ENCODE data around the gene PHKB.
A peak's percentile ranks its signal among the peaks of the same experiment; 100 is the strongest.
"Not testable (repeated sequence)": the region's sequence is repeated elsewhere in the genome, so short reads cannot be mapped to it uniquely, and the experiment has no call there.

PHKB gene

GRCh38 chr16:47553853-47554564 lies 92.9 kb downstream of the PHKB start:
- no peak for ATAC-seq
- Mint-ChIP-seq H3K27ac (no peak overlapping the region), H3K9me3 (peaks cover 17% of the 10 kb centered on the region), H3K4me3 (no peak overlapping the region), H3K27me3 (no peaks in the 10 kb centered on the region), H3K36me3 (peaks cover 84% of the 10 kb centered on the region), H3K4me1 (peaks cover 8% of the 10 kb centered on the region)

- not testable (repeated sequence) for H3K27ac Mint-ChIP-seq
- H3K9me3 Mint-ChIP-seq: peaks cover 17% of the 10 kb centered on the region
These were observed 93.5 kb downstream of the PHKB start for GRCh38 chr16:47554587-47554986.

DNA sequence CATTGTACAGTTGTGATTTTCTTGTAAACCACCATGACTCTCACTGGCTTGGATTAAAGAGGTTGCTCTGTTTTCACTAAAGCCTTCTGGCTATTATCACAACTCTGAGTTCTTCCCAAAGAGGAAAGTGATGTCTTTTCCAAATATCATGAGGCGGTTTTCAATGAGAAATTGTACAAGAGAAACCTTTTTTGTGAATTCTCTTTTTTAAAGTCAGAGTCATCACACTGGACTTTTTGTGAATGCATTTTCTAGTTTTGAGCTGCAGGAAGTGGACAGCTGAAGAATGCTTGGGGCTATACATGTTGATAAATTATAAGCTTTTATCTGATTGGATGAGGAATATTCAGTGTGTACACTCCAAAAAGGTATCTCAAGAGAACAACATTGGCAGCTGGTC lies 100.2 kb downstream of the PHKB start:
- ATAC-seq: no peak
- Mint-ChIP-seq H3K27ac (no peak overlapping the region), H3K9me3 (peaks cover 4% of the 10 kb centered on the region), H3K4me1 (peaks cover 22% of the 10 kb centered on the region), H3K27me3 (no peaks in the 10 kb centered on the region), H3K36me3 (peaks cover 71% of the 10 kb centered on the region), H3K4me3 (no peak overlapping the region)

More at GRCh38 chr16:47554587-47554986, 93.5 kb downstream of the PHKB start:
- H3K27me3 Mint-ChIP-seq, H3K4me1 Mint-ChIP-seq, H3K4me3 Mint-ChIP-seq, ATAC-seq: not testable (repeated sequence)
- peaks cover 78% of the 10 kb centered on the region for H3K36me3 Mint-ChIP-seq

- H3K27me3 Mint-ChIP-seq: no peaks in the 10 kb centered on the region
- no peak overlapping the region for H3K27ac Mint-ChIP-seq
- H3K4me3 Mint-ChIP-seq: no peak overlapping the region
- no peak for ATAC-seq
- peaks cover 72% of the 10 kb centered on the region for H3K36me3 Mint-ChIP-seq
- peaks cover 4% of the 10 kb centered on the region for H3K9me3 Mint-ChIP-seq
- H3K4me1 Mint-ChIP-seq: peaks cover 33% of the 10 kb centered on the region
These were observed 101.2 kb downstream of the PHKB start for GRCh38 chr16:47562366-47562765.

GRCh38 chr16:47565454-47565853 lies 104.3 kb downstream of the PHKB start:
- Mint-ChIP-seq H3K27me3 (no peaks in the 10 kb centered on the region), H3K4me1 (peaks cover 56% of the 10 kb centered on the region), H3K36me3 (peaks cover 94% of the 10 kb centered on the region), H3K9me3 (peaks cover 4% of the 10 kb centered on the region), H3K27ac (peak overlapping the region; percentile 29), H3K4me3 (no peak overlapping the region)
- ATAC-seq: no peak

- peaks cover 97% of the 10 kb centered on the region for H3K36me3 Mint-ChIP-seq
- H3K9me3 Mint-ChIP-seq: peaks cover 4% of the 10 kb centered on the region
- peaks cover 71% of the 10 kb centered on the region for H3K4me1 Mint-ChIP-seq
These were observed 106.2 kb downstream of the PHKB start for GRCh38 chr16:47567321-47567720.

DNA sequence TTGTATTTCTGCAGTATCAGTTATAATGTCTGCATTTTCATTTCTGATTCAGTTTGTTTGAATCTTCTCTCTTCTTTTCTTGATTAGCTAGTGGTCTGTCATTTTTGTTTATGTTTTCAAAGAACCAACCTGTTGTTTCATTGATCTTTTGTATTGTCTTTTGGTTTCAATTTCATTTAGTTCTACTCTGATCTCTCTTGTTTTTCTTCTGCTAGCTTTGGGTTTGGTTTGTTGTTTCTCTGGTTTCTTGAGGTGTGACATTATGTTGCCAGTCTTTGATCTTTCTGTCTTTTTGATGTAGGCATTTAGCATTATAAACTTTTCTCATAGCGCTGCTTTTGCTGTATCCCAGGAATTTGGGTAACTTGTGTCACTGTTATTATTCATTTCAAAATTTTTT lies 107.2 kb downstream of the PHKB start:
- Mint-ChIP-seq H3K36me3 (peaks cover 94% of the 10 kb centered on the region), H3K9me3 (peaks cover 4% of the 10 kb centered on the region), H3K4me3 (no peak overlapping the region), H3K27me3 (no peaks in the 10 kb centered on the region), H3K27ac (no peak overlapping the region), H3K4me1 (peaks cover 81% of the 10 kb centered on the region)
- ATAC-seq: no peak

More at GRCh38 chr16:47567321-47567720, 106.2 kb downstream of the PHKB start:
- no peak overlapping the region for H3K4me3 Mint-ChIP-seq
- H3K27me3 Mint-ChIP-seq: no peaks in the 10 kb centered on the region
- no peak for ATAC-seq
- H3K27ac Mint-ChIP-seq: no peak overlapping the region

DNA sequence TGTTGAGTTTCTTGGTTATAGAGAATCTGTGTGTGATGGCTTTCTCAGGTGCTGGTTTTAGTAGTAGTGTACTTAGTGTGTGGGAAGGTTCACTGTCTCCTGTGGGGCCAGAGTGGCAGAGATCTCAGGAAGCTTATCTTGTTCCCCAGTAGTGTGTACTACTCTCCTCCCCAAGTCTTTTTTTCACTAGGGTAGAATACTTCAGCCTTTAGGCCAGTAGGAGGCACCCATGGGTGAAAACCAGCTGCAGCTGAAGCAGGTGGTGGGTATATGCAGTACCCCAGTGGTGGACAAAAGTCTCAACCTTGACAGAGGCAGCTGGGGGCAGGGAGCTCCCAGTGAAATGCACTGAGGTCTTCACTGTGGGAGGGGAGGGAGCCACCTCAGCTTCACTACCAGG lies 109.9 kb downstream of the PHKB start:
- peaks cover 86% of the 10 kb centered on the region for H3K36me3 Mint-ChIP-seq
- peaks cover 79% of the 10 kb centered on the region for H3K4me1 Mint-ChIP-seq
- H3K27me3 Mint-ChIP-seq: no peaks in the 10 kb centered on the region
- H3K9me3 Mint-ChIP-seq: peaks cover 4% of the 10 kb centered on the region
- no peak for ATAC-seq
- H3K4me3 Mint-ChIP-seq: no peak overlapping the region
- no peak overlapping the region for H3K27ac Mint-ChIP-seq

DNA sequence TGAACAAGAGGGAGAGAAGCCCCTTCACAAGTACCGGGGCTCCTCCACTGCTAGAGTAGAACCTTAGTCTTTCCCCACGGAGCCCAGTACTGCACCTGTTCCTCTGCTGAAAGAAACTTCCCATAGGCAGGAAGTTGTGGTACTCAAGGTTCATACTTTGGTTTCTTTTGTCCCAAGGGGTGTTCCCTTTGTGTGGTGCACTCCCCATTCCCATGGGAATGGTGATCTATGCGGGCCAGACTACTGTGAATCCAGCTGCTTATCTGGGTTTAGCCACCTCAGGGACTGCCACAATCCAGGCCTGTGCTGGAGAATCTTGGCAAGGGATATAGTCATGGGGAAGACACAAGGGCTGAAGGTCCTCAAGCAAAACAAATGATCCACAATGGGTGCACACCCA lies 110.6 kb downstream of the PHKB start:
- Mint-ChIP-seq H3K27me3 (no peaks in the 10 kb centered on the region), H3K4me1 (peaks cover 72% of the 10 kb centered on the region), H3K4me3 (no peak overlapping the region), H3K9me3 (peaks cover 3% of the 10 kb centered on the region), H3K27ac (no peak overlapping the region), H3K36me3 (peaks cover 85% of the 10 kb centered on the region)
- no peak for ATAC-seq

- peaks cover 3% of the 10 kb centered on the region for H3K9me3 Mint-ChIP-seq
- peaks cover 82% of the 10 kb centered on the region for H3K36me3 Mint-ChIP-seq
- ATAC-seq: peak; percentile 24
- no peaks in the 10 kb centered on the region for H3K27me3 Mint-ChIP-seq
- peaks cover 69% of the 10 kb centered on the region for H3K4me1 Mint-ChIP-seq
- H3K27ac Mint-ChIP-seq: peak overlapping the region; percentile 68
- no peak overlapping the region for H3K4me3 Mint-ChIP-seq
These were observed 113.2 kb downstream of the PHKB start for GRCh38 chr16:47574091-47575054.

GRCh38 chr16:47577029-47577428 lies 115.9 kb downstream of the PHKB start:
- Mint-ChIP-seq H3K9me3 (peaks cover 3% of the 10 kb centered on the region), H3K4me1 (peaks cover 48% of the 10 kb centered on the region), H3K27me3 (no peaks in the 10 kb centered on the region), H3K36me3 (peaks cover 58% of the 10 kb centered on the region), H3K27ac (no peak overlapping the region), H3K4me3 (no peak overlapping the region)
- no peak for ATAC-seq

GRCh38 chr16:47578033-47578432 lies 116.9 kb downstream of the PHKB start:
- no peaks in the 10 kb centered on the region for H3K27me3 Mint-ChIP-seq
- H3K4me3 Mint-ChIP-seq: no peak overlapping the region
- ATAC-seq: no peak
- H3K4me1 Mint-ChIP-seq: peaks cover 38% of the 10 kb centered on the region
- no peak overlapping the region for H3K27ac Mint-ChIP-seq
- H3K36me3 Mint-ChIP-seq: peaks cover 56% of the 10 kb centered on the region
- peaks cover 3% of the 10 kb centered on the region for H3K9me3 Mint-ChIP-seq

DNA sequence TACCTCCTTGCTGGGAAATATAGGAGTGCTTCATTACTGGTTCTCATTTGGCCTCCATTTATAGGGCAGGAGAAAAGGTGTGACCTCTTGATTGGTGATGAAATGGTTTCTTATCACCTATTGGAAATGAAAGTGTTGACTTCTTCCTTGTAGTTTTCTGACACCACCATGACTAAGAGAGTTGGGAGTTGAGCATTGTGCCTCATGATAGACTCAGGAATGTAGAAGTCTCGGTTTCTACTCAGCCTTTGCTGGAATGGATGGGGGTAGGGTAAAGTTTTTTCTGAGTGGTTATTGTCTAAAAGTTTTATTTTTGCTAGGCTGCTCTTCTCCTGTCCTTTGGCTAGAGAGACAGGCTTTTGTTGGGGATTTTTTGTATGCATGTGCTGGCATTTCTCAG lies 117.4 kb downstream of the PHKB start:
- H3K9me3 Mint-ChIP-seq: peaks cover 3% of the 10 kb centered on the region
- no peak for ATAC-seq
- H3K4me3 Mint-ChIP-seq: no peak overlapping the region
- H3K27me3 Mint-ChIP-seq: no peaks in the 10 kb centered on the region
- H3K4me1 Mint-ChIP-seq: peaks cover 33% of the 10 kb centered on the region
- peaks cover 61% of the 10 kb centered on the region for H3K36me3 Mint-ChIP-seq
- peak overlapping the region; percentile 34 for H3K27ac Mint-ChIP-seq

DNA sequence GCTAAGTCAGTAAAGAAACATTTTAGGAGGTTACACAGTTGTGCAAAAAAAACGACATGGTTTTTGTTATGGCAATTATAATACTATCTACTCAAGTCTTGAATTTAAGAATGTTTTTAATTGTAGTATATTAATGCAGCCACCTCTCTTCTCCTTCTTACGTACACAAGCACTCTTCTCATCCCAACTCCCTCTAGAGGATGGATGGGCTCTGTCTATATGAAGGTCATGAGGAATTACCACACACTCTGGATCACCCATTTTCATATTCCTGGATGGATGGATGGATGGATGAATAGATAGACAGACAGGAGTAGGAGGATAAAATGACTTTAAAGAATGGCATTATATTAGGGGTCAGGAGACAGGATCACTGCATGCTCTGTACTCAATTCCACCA lies 120.0 kb downstream of the PHKB start:
- Mint-ChIP-seq H3K4me1 (peaks cover 17% of the 10 kb centered on the region), H3K36me3 (peaks cover 54% of the 10 kb centered on the region), H3K4me3 (no peak overlapping the region), H3K27ac (no peak overlapping the region), H3K9me3 (no peaks in the 10 kb centered on the region), H3K27me3 (no peaks in the 10 kb centered on the region)
- no peak for ATAC-seq

GRCh38 chr16:47584464-47585225 lies 123.5 kb downstream of the PHKB start:
- Mint-ChIP-seq H3K4me3 (no peak overlapping the region), H3K27me3 (no peaks in the 10 kb centered on the region), H3K4me1 (no peaks in the 10 kb centered on the region), H3K27ac (no peak overlapping the region), H3K9me3 (no peaks in the 10 kb centered on the region), H3K36me3 (peaks cover 41% of the 10 kb centered on the region)
- no peak for ATAC-seq
